HG03520 (cell line): ENCODE data around the gene TRABD.

Source experiments
- ATAC-seq: cut with Tn5 transposase; IDR thresholded peaks from one replicate; pipeline ENCODE4 v1.9.1; 2021; ENCODE audit warnings: mild to moderate bottlenecking, moderate library complexity; ENCODE audit not compliant: unreplicated experiment

The TRABD gene

GRCh38 chr22:50233223-50233622, 47.5 kb downstream of the TRABD start:
- no peak for ATAC-seq

GRCh38 chr22:50236731-50237409, 51.2 kb downstream of the TRABD start:
- ATAC-seq, result no peak

- no peak for ATAC-seq
Measured at GRCh38 chr22:50238755-50239154, 53.0 kb downstream of the TRABD start.

- no peak for ATAC-seq
Measured at GRCh38 chr22:50242406-50242949, 56.8 kb downstream of the TRABD start.

- ATAC-seq, result no peak
Measured at GRCh38 chr22:50243685-50244419, 58.1 kb downstream of the TRABD start.

- peak; percentile 50 for ATAC-seq
Measured at GRCh38 chr22:50244420-50245213, 58.9 kb downstream of the TRABD start, which contains the start of gene TUBGCP6. Gene TUBGCP6, minus strand, starts transcription at chr22:50245023. Its CDS starts 564 bp downstream, at chr22:50244459.

GRCh38 chr22:50245214-50246072, 59.7 kb downstream of the TRABD start:
- no peak for ATAC-seq

GRCh38 chr22:50246242-50247175, 60.8 kb downstream of the TRABD start:
- no peak for ATAC-seq

- no peak for ATAC-seq
Measured at GRCh38 chr22:50247748-50248147, 62.0 kb downstream of the TRABD start.

GRCh38 chr22:50248196-50249081, 62.7 kb downstream of the TRABD start:
- ATAC-seq, result no peak
